Choroid plexus epithelial cell (primary cell): ENCODE results near the gene PAPSS2.

Experiments used
- DNase-seq: peaks from one replicate; pipeline ENCODE4 v3.0.0-alpha.2; 2010; ENCODE audit warnings: low read depth
- H3K4me3 ChIP-seq: 2 replicates; pipeline ENCODE4 v1.5.1; 2011; ENCODE audit warnings: low read depth, mild to moderate bottlenecking, control low read depth, low read length, moderate library complexity
- TF ChIP-seq, protein P1 (sequence below): conservative IDR thresholded peaks from 2 replicates; pipeline ENCODE4 v1.5.1; 2011; ENCODE audit warnings: low read depth, mild to moderate bottlenecking, control low read depth, inconsistent platforms, low read length, moderate library complexity

Gene PAPSS2

DNA sequence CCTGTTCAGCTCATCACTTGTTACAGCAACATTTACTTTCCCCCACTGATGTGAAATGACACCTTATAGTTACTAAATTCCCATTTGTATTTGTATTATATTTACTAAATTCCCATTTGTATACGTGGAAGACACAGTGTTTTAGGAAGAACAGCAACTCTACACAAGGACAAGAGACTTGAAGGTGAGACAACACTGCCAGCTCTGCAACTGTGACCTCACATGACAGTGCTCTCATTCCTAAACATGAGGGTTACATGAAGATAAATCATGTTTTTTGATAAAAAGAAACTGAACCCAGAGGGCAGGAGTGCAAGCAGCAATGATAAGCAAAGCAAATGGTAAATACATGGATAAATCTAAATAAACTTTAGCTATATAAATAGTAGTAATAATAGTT is 98.0 kb downstream of the PAPSS2 start:
- TF ChIP-seq, protein P1, sequence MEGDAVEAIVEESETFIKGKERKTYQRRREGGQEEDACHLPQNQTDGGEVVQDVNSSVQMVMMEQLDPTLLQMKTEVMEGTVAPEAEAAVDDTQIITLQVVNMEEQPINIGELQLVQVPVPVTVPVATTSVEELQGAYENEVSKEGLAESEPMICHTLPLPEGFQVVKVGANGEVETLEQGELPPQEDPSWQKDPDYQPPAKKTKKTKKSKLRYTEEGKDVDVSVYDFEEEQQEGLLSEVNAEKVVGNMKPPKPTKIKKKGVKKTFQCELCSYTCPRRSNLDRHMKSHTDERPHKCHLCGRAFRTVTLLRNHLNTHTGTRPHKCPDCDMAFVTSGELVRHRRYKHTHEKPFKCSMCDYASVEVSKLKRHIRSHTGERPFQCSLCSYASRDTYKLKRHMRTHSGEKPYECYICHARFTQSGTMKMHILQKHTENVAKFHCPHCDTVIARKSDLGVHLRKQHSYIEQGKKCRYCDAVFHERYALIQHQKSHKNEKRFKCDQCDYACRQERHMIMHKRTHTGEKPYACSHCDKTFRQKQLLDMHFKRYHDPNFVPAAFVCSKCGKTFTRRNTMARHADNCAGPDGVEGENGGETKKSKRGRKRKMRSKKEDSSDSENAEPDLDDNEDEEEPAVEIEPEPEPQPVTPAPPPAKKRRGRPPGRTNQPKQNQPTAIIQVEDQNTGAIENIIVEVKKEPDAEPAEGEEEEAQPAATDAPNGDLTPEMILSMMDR, result no peak
- no peak overlapping the region for H3K4me3 ChIP-seq
- DNase-seq, result no peak

DNA sequence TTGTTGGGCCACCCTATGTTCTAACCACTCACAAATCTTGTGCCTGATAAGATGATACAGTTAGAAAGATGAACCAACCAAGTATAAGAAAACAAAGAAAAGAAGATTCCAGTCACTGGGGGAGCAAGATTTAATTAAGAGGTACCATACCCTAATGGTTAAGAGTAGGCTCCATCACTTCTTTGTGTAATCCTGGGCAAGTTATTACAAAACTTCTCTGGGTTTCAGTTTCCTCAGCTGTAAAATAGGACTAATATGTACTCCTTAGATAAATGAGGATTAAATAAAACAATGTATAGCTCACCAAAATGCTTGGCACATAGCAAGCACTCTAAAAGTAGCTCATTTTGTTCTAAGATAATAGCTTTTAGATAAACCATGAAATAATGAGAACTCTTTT is 99.9 kb downstream of the PAPSS2 start:
- TF ChIP-seq, protein P1, result no peak

DNA sequence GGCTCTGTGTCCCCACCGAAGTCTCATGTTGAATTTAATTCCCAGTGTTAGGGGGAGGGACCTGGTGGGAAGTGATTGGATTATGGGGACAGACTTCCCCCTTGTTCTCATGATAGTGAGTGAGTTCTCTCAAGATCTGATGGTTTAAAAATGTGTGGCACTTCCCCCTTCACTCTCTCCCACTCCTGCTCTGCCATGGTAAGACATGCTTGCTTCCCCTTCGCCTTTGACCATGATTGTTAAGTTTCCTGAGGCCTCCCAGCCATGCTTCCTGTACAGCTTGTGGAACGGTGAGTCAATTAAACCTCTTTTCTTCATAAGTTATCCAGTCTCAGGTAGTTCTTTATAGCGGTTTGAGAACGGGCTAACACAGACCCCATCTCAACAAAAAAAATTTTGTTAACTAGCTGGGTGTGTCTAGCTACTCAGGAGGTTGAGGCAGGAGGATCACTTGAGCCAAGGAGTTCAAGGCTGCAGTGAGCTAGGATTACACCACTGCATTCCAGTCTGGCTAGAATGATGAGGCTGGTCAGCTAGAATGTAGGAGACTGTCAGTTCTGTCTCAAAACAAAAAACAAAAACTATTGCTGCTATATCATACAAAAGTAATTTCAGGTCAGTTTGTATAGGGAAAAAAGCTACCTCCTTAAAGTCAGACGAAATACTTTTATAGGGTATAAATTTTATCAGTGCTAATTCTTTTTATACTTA is 100.7 kb downstream of the PAPSS2 start:
- TF ChIP-seq, protein P1, result no peak
- H3K4me3 ChIP-seq, result no peak overlapping the region
- peak; percentile 73 for DNase-seq

More for the DNA sequence above, 99.9 kb downstream of the PAPSS2 start:
- no peak overlapping the region for H3K4me3 ChIP-seq
- no peak for DNase-seq

DNA sequence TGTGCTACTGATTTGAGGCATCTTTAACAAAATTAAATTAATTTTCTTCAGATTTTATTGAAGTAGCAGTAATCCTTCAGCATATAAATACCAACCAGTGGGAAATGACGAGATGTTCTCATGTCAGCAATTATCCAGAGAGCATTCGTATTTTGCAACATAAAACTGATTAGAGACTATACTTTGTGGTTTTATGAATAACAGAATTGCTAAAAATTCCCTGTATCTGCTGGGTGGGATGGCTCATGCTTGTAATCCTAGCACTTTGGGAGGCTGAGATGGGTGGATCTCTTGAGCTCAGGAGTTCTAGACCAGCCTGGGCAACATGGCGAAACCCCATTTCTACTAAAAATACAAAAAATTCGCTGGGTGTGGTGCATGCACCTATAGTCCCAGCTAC is 101.5 kb downstream of the PAPSS2 start:
- peak; percentile 72 for DNase-seq
- TF ChIP-seq, protein P1, result no peak
- H3K4me3 ChIP-seq, result no peak overlapping the region

DNA sequence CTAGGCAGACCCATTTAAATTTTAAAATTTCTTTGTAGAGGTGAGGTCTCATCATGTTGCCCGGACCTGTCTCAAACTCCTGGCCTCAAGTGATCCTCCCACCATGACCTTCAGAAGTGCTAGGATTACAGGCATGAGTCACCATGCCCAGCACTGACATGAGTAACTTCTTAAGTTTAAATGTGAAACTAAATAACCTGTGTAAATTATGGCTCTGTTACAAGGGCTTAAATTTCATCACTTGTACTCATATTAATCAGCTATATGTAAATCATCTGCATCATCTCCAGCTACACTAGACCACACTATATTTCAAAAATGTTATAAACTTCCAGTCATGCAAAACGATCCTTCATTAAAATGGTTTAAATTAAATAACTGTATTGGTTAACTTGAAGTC is 102.2 kb downstream of the PAPSS2 start:
- H3K4me3 ChIP-seq, result no peak overlapping the region
- peak; percentile 86 for DNase-seq
- TF ChIP-seq, protein P1, result no peak

DNA sequence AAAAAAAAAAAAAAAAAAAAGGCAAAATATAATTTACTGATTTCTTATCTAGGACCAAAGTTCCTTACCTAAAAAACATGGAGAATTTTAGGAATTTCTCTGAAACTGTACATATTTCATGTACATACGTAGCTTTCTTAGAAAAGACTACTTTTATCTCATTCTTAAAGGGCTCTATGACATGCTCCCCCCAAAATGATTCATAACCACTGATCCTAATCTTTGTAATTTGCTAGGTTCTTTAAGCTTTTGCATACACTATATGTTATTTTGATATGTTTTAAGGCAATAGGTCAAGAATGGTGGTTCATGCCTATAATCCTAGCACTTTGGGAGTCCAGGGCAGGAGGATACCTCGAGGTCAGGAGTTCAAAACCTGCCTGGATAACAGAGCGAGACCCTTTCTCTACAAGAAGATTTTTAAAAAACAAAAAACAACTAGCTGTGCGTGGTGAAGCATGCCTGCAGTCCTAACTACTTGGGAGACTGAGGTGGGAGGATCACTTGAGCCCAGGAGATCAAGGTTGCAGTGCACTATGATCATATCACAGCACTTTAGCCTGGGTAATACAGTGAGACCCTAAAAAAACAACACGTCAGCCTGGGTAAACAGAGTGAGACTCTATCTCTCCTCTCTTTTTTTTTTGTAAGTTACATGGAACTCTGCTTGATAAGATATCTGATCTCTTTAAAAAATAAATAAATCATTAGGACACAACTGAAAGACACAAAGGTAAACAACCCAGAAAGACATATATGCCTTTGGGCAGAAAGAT is 103.6 kb downstream of the PAPSS2 start:
- H3K4me3 ChIP-seq, result no peak overlapping the region
- no peak for DNase-seq
- TF ChIP-seq, protein P1, result no peak
